CD14-positive monocyte (primary cell): ENCODE measurements around the gene CARD19. TPM values are rescaled to one million over a fixed set of nuclear protein-coding genes. Genes with fewer than 3 reads are reported as not detected.
A peak's percentile ranks its signal among the peaks of the same experiment; 100 is the strongest.

Experiments used
- DNase-seq, 3 donors: peaks; one replicate each; pipeline ENCODE4 v3.0.0-alpha.2; 2011 to 2022
- H2AFZ ChIP-seq: 2 replicates; pipeline ENCODE4 v1.6.0; 2012; ENCODE audit warnings: mild to moderate bottlenecking, low read depth, low read length, inconsistent platforms; ENCODE audit not compliant: insufficient read depth, poor library complexity, severe bottlenecking
- H3K27ac ChIP-seq, 2 donors: 1 replicate in 1 of 2; 2 replicates in 1 of 2; pipeline ENCODE4 v1.5.1; 2012 to 2013; ENCODE audit warnings: low read length in 2 of 2, control low read depth in 1 of 2, inconsistent platforms in 1 of 2, low read depth in 1 of 2, mild to moderate bottlenecking in 1 of 2
- H3K27me3 ChIP-seq, 2 donors: one replicate each; pipeline versions ENCODE4 v1.6.0 to v1.6.1; 2011 to 2013; ENCODE audit warnings: low read length in 2 of 2; ENCODE audit not compliant: control insufficient read depth in 2 of 2, insufficient read depth in 2 of 2
- H3K36me3 ChIP-seq, 2 donors: replicated peaks in 1 of 2; 1 replicate in 1 of 2; 2 replicates in 1 of 2; pipeline versions ENCODE4 v1.5.1 to v1.6.1; 2012 to 2013; ENCODE audit warnings: low read length in 2 of 2, control low read depth in 1 of 2, inconsistent platforms in 1 of 2, mild to moderate bottlenecking in 1 of 2; ENCODE audit not compliant: insufficient read depth in 2 of 2, control insufficient read depth in 1 of 2
- H3K4me1 ChIP-seq, 2 donors: 1 replicate in 1 of 2; 2 replicates in 1 of 2; pipeline versions ENCODE4 v1.5.1 to v1.6.1; 2012 to 2013; ENCODE audit warnings: low read length in 2 of 2, control low read depth in 1 of 2, inconsistent platforms in 1 of 2, mild to moderate bottlenecking in 1 of 2, moderate library complexity in 1 of 2; ENCODE audit not compliant: insufficient read depth in 2 of 2, control insufficient read depth in 1 of 2
- H3K4me2 ChIP-seq: replicated peaks from 2 replicates; pipeline ENCODE3; 2012; ENCODE audit warnings: low read length, moderate library complexity, mild to moderate bottlenecking; ENCODE audit not compliant: poor library complexity, severe bottlenecking; ENCODE audit errors: extremely low read depth
- H3K4me3 ChIP-seq, 3 experiments: fragments of 200-600 bp in 1 of 3; sonication (generic) in 1 of 3; replicated peaks in 1 of 3; 1 replicate in 2 of 3; 2 replicates in 1 of 3; pipeline ENCODE4 v1.5.1; 2011 to 2013; ENCODE audit warnings: low read length in 3 of 3, mild to moderate bottlenecking in 3 of 3, control low read depth in 2 of 3, low read depth in 2 of 3, inconsistent platforms in 1 of 3, moderate library complexity in 1 of 3
- H3K79me2 ChIP-seq: 2 replicates; pipeline ENCODE4 v1.6.0; 2012; ENCODE audit warnings: mild to moderate bottlenecking, control low read depth, inconsistent platforms, low read length, moderate library complexity; ENCODE audit not compliant: insufficient read depth
- H3K9ac ChIP-seq: 2 replicates; pipeline ENCODE4 v1.6.0; 2017; ENCODE audit warnings: low read length, mild to moderate bottlenecking; ENCODE audit not compliant: insufficient read depth, poor library complexity, severe bottlenecking
- H3K9me3 ChIP-seq, 2 donors: replicated peaks in 1 of 2; 1 replicate in 1 of 2; 2 replicates in 1 of 2; pipeline versions ENCODE4 v1.5.1 to v1.6.1; 2012 to 2013; ENCODE audit warnings: low read length in 2 of 2, control low read depth in 1 of 2; ENCODE audit not compliant: control insufficient read depth in 1 of 2, insufficient read depth in 1 of 2
- H4K20me1 ChIP-seq: 2 replicates; pipeline ENCODE4 v1.6.0; 2012; ENCODE audit warnings: mild to moderate bottlenecking, low read length, control low read depth, moderate library complexity; ENCODE audit not compliant: insufficient read depth
- H3K27ac Mint-ChIP-seq, 7 donors: one replicate each; pipeline ENCODE4 v1.8.0; 2020; ENCODE audit warnings: mild to moderate bottlenecking in 7 of 7, mixed read lengths in 7 of 7, moderate library complexity in 6 of 7, inconsistent platforms in 2 of 7
- H3K27me3 Mint-ChIP-seq, 3 donors: one replicate each; pipeline ENCODE4 v1.8.0; 2021 to 2022; ENCODE audit warnings: low read depth in 3 of 3, mild to moderate bottlenecking in 3 of 3, mixed read lengths in 3 of 3, moderate library complexity in 3 of 3, inconsistent platforms in 1 of 3
- H3K36me3 Mint-ChIP-seq, 2 donors: one replicate each; pipeline ENCODE4 v1.8.0; 2020; ENCODE audit warnings: mixed read lengths in 2 of 2, inconsistent platforms in 1 of 2, mild to moderate bottlenecking in 1 of 2
- H3K4me1 Mint-ChIP-seq: one replicate; pipeline ENCODE4 v1.8.0; 2020; ENCODE audit warnings: mild to moderate bottlenecking, mixed read lengths
- H3K4me3 Mint-ChIP-seq, 2 donors: one replicate each; pipeline ENCODE4 v1.8.0; 2020; ENCODE audit warnings: mild to moderate bottlenecking in 2 of 2, mixed read lengths in 2 of 2, moderate library complexity in 1 of 2
- H3K9me3 Mint-ChIP-seq, 7 donors: one replicate each; pipeline ENCODE4 v1.8.0; 2020 to 2022; ENCODE audit warnings: mixed read lengths in 7 of 7, mild to moderate bottlenecking in 6 of 7, moderate library complexity in 6 of 7, inconsistent platforms in 2 of 7
- CTCF ChIP-seq: fragments of 200-600 bp; IDR thresholded peaks from one replicate; pipeline ENCODE4 v1.8.0; 2022; ENCODE audit warnings: antibody characterized with exemption, mild to moderate bottlenecking
- WGBS: methylation state at CpG from one replicate; pipeline ENCODE4 v1.1.5; 2013; ENCODE audit warnings: missing lambda C conversion rate; ENCODE audit not compliant: insufficient coverage; 5-methylcytosine and 5-hydroxymethylcytosine counted together
- intact Hi-C, 2 donors: fragments of 100-400 bp; cut with micrococcal nuclease; formaldehyde crosslinking; loops; one replicate each; pipeline versions ENCODE4 v1.15.0 to v1.15.1; 2023
- polyA plus RNA-seq, 3 donors: library from polyadenylated mRNA; depleted of rRNA in 1 of 3; unstranded in 2 of 3; stranded (reverse) in 1 of 3; fragments of 300-500 nt in 2 of 3; fragments of >200 nt in 1 of 3; fragmentation: Illumina TruSeq in 2 of 3; gene quantifications; 1 replicate in 2 of 3; 2 replicates in 1 of 3; pipeline ENCODE4 v1.2.3, GENCODE V29; 2012 to 2021

The CARD19 gene
- polyA plus RNA-seq, 3 donors = 130 to 506 (median 137) TPM

- Histone ChIP-seq H3K4me1 (peaks cover 16 to 23% of the 10 kb centered on the region in 2 donors), H3K4me3 (no peak overlapping the region), H3K9ac (peak overlapping the region; percentile 30), H3K27ac (no peak overlapping the region), H3K9me3 (peaks cover 5 to 7% of the 10 kb centered on the region in 2 donors), H3K36me3 (peaks cover 4 to 43% of the 10 kb centered on the region in 2 donors), H2AFZ (no peak overlapping the region), H3K79me2 (no peaks in the 10 kb centered on the region), H3K27me3 (no peaks in the 10 kb centered on the region), H4K20me1 (no peaks in the 10 kb centered on the region), H3K4me2 (no peak overlapping the region)
- H3K27me3 Mint-ChIP-seq = peaks cover 0 to 6% (median 0%) of the 10 kb centered on the region in 3 donors
- no peak for TF ChIP-seq CTCF
- H3K9me3 Mint-ChIP-seq = peaks cover 5 to 11% (median 8%) of the 10 kb centered on the region in 7 donors
- H3K36me3 Mint-ChIP-seq = peaks cover 31 to 42% of the 10 kb centered on the region in 2 donors
- 94% methylated on average over 3 of the region's 6 CpGs for WGBS
- intact Hi-C loops = no loop called here
- H3K4me1 Mint-ChIP-seq = peaks cover 22% of the 10 kb centered on the region
- DNase-seq = no peak
- H3K4me3 Mint-ChIP-seq = no peak overlapping the region
- H3K27ac Mint-ChIP-seq = no peak overlapping the region
Measured at GRCh38 chr9:93084471-93084881, 11.5 kb upstream of the CARD19 start.

DNA sequence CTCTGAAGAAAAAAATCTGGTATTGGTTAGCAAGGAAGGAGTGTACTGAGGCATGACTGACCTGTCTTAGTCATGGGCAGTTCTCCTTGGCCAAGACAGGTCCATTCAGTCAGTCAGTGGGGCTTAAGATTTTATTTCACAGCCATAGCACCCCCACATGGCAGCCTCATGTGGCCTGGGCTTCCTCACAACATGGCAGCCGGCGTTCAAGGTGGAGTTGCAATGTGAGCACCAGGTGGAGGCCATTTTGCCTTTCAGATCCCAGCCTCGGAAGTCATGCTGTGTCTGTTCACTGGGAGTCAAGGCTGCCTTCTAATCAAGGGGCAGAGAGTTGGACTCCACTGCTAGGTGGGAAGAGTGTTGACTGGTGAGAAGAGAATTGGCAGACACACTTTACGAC, 10.3 kb upstream of the CARD19 start:
- Histone ChIP-seq H3K79me2 (no peaks in the 10 kb centered on the region), H3K9ac (no peak overlapping the region), H3K27me3 (no peaks in the 10 kb centered on the region), H3K4me2 (no peak overlapping the region), H4K20me1 (no peaks in the 10 kb centered on the region), H3K9me3 (peaks cover 5 to 7% of the 10 kb centered on the region in 2 donors), H3K4me1 (peaks cover 16 to 23% of the 10 kb centered on the region in 2 donors), H3K4me3 (no peak overlapping the region), H2AFZ (no peak overlapping the region), H3K27ac (no peak overlapping the region), H3K36me3 (peaks cover 2 to 33% of the 10 kb centered on the region in 2 donors)
- Mint-ChIP-seq H3K4me1 (peaks cover 22% of the 10 kb centered on the region), H3K4me3 (no peak overlapping the region), H3K36me3 (peaks cover 36 to 40% of the 10 kb centered on the region in 2 donors), H3K9me3 (peaks cover 8 to 16% (median 13%) of the 10 kb centered on the region in 7 donors), H3K27me3 (peaks cover 0 to 6% (median 0%) of the 10 kb centered on the region in 3 donors), H3K27ac (peak overlapping the region in 1 of 7 donors; percentile 60)
- 100% methylated on average over 2 of the region's 4 CpGs for WGBS
- TF ChIP-seq CTCF = no peak
- DNase-seq = no peak
- intact Hi-C loops = loop anchor here in 1 of 2 donors (5.0 kb wide), 1 partner anchor 58 kb away; no protein-coding TSS in a partner anchor
